Endodermal cell (in vitro differentiated cells): ENCODE results near the gene MYH14. TPM values are rescaled to one million over a fixed set of nuclear protein-coding genes. Genes with fewer than 3 reads are reported as not detected.

Source experiments
- DNase-seq: peaks from one replicate; pipeline ENCODE4 v3.0.0-alpha.2; 2017
- H3K27ac ChIP-seq: 2 replicates; pipeline ENCODE4 v1.5.1; 2013; ENCODE audit warnings: mild to moderate bottlenecking, low read depth, low read length, moderate library complexity
- H3K27me3 ChIP-seq: 2 replicates; pipeline ENCODE4 v1.6.1; 2013; ENCODE audit warnings: mild to moderate bottlenecking, low read length, moderate library complexity; ENCODE audit not compliant: insufficient read depth, control insufficient read depth, poor library complexity, severe bottlenecking
- H3K36me3 ChIP-seq: 2 replicates; pipeline ENCODE4 v1.7.0; 2013; ENCODE audit warnings: mild to moderate bottlenecking, low read length, moderate library complexity; ENCODE audit not compliant: control insufficient read depth, insufficient read depth
- H3K4me1 ChIP-seq: one replicate; pipeline ENCODE4 v1.7.0; 2013; ENCODE audit warnings: low read length; ENCODE audit not compliant: control insufficient read depth, insufficient read depth
- H3K4me3 ChIP-seq: 2 replicates; pipeline ENCODE4 v1.5.1; 2013; ENCODE audit warnings: mild to moderate bottlenecking, low read length, moderate library complexity
- H3K9ac ChIP-seq: 2 replicates; pipeline ENCODE4 v1.6.1; 2013; ENCODE audit warnings: mild to moderate bottlenecking, low read length, moderate library complexity; ENCODE audit not compliant: poor library complexity, severe bottlenecking; ENCODE audit errors: extremely low read depth
- H3K9me3 ChIP-seq: 2 replicates; pipeline ENCODE4 v1.6.1; 2013; ENCODE audit warnings: mild to moderate bottlenecking, low read length, moderate library complexity; ENCODE audit not compliant: control insufficient read depth
- H3K27ac Mint-ChIP-seq: 2 replicates; pipeline ENCODE4 v1.8.0; 2020; ENCODE audit warnings: mixed read lengths
- H3K27me3 Mint-ChIP-seq: 2 replicates; pipeline ENCODE4 v1.8.0; 2021; ENCODE audit warnings: mild to moderate bottlenecking, mixed read lengths; ENCODE audit not compliant: insufficient read depth
- H3K36me3 Mint-ChIP-seq: 2 replicates; pipeline ENCODE4 v1.8.0; 2020; ENCODE audit warnings: low read depth, mixed read lengths
- H3K4me1 Mint-ChIP-seq: 2 replicates; pipeline ENCODE4 v1.8.0; 2020; ENCODE audit warnings: mixed read lengths
- H3K4me3 Mint-ChIP-seq: 2 replicates; pipeline ENCODE4 v1.8.0; 2020; ENCODE audit warnings: mild to moderate bottlenecking, moderate library complexity, mixed read lengths
- H3K9me3 Mint-ChIP-seq: 2 replicates; pipeline ENCODE4 v1.8.0; 2020; ENCODE audit warnings: mild to moderate bottlenecking, mixed read lengths
- WGBS, 2 experiments: methylation state at CpG; one replicate each; pipeline versions ENCODE4 v1.1.5 to v1.1.7; 2013; ENCODE audit warnings: missing lambda C conversion rate in 2 of 2, mixed read lengths in 1 of 2; ENCODE audit not compliant: insufficient coverage in 1 of 2, insufficient read length in 1 of 2; 5-methylcytosine and 5-hydroxymethylcytosine counted together
- total RNA-seq, 2 donors: library from RNA; stranded (reverse); fragmentation: NEBNext Ultra II Directional in 1 of 2; extraction: Animal tissue kit (Norgen Biotek cat#: 25700) in 1 of 2; gene quantifications; 2 replicates in 1 of 2; 3 replicates in 1 of 2; pipeline ENCODE4 v1.2.1, GENCODE V29; 2021
- TF ChIP-seq, protein P1 (sequence below): fragments of 200-600 bp; sonication (generic); conservative IDR thresholded peaks from 2 replicates; pipeline ENCODE4 v1.5.0; 2021; ENCODE audit warnings: antibody characterized with exemption, mild to moderate bottlenecking

The MYH14 gene
- total RNA-seq, 2 donors from 2014 or later: 12.8 to 16.7 TPM

DNA sequence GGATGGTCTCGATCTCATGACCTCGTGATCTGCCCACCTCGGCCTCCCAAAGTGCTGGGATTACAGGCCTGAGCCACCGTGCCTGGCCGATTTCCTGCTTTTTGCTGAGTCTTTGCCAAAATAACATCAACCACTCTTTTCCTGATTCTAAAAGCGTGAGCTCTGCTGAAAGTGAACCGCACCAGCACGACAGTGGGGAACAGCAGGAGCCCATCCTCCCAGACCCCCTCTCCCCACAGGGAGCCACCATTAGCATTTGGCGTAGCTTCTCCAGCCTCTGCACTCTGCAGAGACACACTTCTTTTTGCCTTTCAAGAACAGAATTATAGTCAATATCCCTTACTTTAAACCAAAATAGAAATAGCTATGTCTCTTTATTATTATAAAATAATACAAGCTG, 41.3 kb downstream of the MYH14 start:
- Mint-ChIP-seq H3K27ac (peak overlapping the region; percentile 82), H3K9me3 (no peaks in the 10 kb centered on the region), H3K36me3 (peaks cover 23% of the 10 kb centered on the region), H3K4me3 (no peak overlapping the region), H3K4me1 (peaks cover 3% of the 10 kb centered on the region), H3K27me3 (no peaks in the 10 kb centered on the region)
- 71 to 77% methylated on average over 4 to 9 of the region's 9 CpGs for WGBS, 2 experiments
- DNase-seq: peak; percentile 60
- no peak overlapping the region for H3K9ac ChIP-seq
- no peaks in the 10 kb centered on the region for H3K9me3 ChIP-seq
- TF ChIP-seq, protein P1, sequence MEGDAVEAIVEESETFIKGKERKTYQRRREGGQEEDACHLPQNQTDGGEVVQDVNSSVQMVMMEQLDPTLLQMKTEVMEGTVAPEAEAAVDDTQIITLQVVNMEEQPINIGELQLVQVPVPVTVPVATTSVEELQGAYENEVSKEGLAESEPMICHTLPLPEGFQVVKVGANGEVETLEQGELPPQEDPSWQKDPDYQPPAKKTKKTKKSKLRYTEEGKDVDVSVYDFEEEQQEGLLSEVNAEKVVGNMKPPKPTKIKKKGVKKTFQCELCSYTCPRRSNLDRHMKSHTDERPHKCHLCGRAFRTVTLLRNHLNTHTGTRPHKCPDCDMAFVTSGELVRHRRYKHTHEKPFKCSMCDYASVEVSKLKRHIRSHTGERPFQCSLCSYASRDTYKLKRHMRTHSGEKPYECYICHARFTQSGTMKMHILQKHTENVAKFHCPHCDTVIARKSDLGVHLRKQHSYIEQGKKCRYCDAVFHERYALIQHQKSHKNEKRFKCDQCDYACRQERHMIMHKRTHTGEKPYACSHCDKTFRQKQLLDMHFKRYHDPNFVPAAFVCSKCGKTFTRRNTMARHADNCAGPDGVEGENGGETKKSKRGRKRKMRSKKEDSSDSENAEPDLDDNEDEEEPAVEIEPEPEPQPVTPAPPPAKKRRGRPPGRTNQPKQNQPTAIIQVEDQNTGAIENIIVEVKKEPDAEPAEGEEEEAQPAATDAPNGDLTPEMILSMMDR: no peak
- no peaks in the 10 kb centered on the region for H3K4me1 ChIP-seq
- no peaks in the 10 kb centered on the region for H3K36me3 ChIP-seq
- H3K27me3 ChIP-seq: no peaks in the 10 kb centered on the region
- no peak overlapping the region for H3K4me3 ChIP-seq
- no peak overlapping the region for H3K27ac ChIP-seq

DNA sequence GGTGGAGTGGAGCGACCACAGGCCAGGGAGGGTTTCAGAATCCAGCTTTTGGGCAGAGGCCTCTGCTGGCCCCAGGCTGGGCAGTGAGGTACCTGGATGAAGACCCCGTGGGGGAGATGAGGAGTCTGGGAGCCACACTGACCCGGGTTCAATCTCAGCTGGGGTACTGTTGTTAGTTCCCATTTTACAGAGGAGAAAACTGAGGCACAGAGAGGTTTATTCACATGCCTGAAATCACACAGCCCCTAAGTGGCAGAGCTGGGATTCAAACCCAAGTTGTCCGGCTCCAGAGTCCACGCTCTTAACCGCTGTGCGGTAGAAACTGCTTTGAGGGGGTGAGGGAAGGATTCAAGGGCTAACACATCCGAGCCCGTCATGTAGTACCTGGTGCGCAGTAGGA, 45.0 kb downstream of the MYH14 start:
- peaks cover 14% of the 10 kb centered on the region for H3K9me3 Mint-ChIP-seq
- H3K27ac Mint-ChIP-seq: peak overlapping the region; percentile 26
- H3K27ac ChIP-seq: no peak overlapping the region
- TF ChIP-seq, protein P1: no peak
- no peak overlapping the region for H3K4me3 Mint-ChIP-seq
- no peaks in the 10 kb centered on the region for H3K27me3 Mint-ChIP-seq
- peaks cover 16% of the 10 kb centered on the region for H3K9me3 ChIP-seq
- no peaks in the 10 kb centered on the region for H3K36me3 ChIP-seq
- DNase-seq: no peak
- no peak overlapping the region for H3K9ac ChIP-seq
- WGBS, 2 experiments: 86 to 88% methylated on average over 9 to 10 of the region's 10 CpGs
- no peaks in the 10 kb centered on the region for H3K27me3 ChIP-seq
- H3K4me1 ChIP-seq: no peaks in the 10 kb centered on the region
- no peak overlapping the region for H3K4me3 ChIP-seq
- H3K4me1 Mint-ChIP-seq: peaks cover 3% of the 10 kb centered on the region
- H3K36me3 Mint-ChIP-seq: peaks cover 39% of the 10 kb centered on the region

DNA sequence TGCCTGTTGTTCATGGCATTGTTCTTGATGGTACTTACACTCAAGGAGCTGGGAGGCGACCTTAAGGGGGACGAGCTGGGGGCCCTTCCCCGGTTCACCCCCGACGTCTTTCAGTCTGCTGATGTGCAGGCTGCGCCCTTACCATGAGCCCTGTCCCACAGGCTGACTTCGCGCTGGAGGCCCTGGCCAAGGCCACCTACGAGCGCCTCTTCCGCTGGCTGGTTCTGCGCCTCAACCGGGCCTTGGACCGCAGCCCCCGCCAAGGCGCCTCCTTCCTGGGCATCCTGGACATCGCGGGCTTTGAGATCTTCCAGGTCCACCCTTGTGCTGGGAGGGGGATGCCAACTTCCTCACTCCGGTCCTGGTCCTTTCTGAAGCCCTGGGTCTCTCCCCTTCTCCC, 45.4 kb downstream of the MYH14 start:
- Histone ChIP-seq H3K27me3 (no peaks in the 10 kb centered on the region), H3K4me1 (no peaks in the 10 kb centered on the region), H3K4me3 (no peak overlapping the region), H3K36me3 (no peaks in the 10 kb centered on the region), H3K9me3 (peaks cover 17% of the 10 kb centered on the region), H3K27ac (no peak overlapping the region), H3K9ac (no peak overlapping the region)
- Mint-ChIP-seq H3K27ac (no peak overlapping the region), H3K27me3 (no peaks in the 10 kb centered on the region), H3K4me3 (no peak overlapping the region), H3K9me3 (peaks cover 18% of the 10 kb centered on the region), H3K4me1 (peaks cover 3% of the 10 kb centered on the region), H3K36me3 (peaks cover 42% of the 10 kb centered on the region)
- WGBS, 2 experiments: 93% methylated on average over 14 to 19 of the region's 19 CpGs
- no peak for DNase-seq
- TF ChIP-seq, protein P1: no peak
